HG03025 (cell line): ENCODE results near the gene NDFIP1.

Experiments used
- ATAC-seq: cut with Tn5 transposase; IDR thresholded peaks from one replicate; pipeline ENCODE4 v1.9.1; 2021; ENCODE audit warnings: mild to moderate bottlenecking, moderate library complexity; ENCODE audit not compliant: unreplicated experiment, low FRiP score

NDFIP1 gene

GRCh38 chr5:142115937-142116614, 7.5 kb downstream of the NDFIP1 start:
- no peak for ATAC-seq

- no peak for ATAC-seq
Observed at GRCh38 chr5:142117579-142118151, 9.1 kb downstream of the NDFIP1 start.

- no peak for ATAC-seq
Observed at GRCh38 chr5:142118155-142118686, 9.6 kb downstream of the NDFIP1 start.

- ATAC-seq, result no peak
Observed at GRCh38 chr5:142119051-142119625, 10.6 kb downstream of the NDFIP1 start.

DNA sequence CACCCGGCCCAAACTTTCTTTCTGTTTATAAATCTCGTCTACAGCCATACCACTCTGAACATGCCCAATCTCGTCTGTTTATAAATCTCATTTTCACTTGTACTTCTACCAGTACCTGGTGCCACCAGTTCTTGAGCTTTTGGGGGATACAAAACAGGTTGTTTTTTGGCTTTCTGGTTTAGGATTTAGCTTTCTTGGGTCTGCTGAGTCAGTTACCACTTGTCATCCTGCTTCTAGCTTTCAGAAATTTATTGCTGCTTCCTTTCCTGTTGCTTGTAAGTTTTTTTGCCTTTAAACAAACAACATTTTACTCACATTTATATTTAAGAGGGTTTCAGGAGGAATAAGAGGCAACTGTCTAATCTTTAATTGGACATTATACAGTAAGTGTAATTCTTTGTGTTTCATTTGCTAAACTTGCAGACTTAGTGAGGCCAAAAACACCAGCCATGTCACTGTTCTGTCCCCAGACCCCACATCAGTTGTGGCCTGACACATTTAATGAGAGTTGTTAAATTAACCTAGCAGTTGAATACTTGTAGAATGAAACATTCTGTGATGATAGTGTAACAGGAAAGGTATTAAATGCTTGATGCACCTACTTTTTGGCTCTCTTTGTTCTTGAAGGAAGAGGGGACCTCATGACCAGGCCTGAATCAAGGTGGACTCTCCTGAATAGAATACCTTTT, 11.8 kb downstream of the NDFIP1 start:
- ATAC-seq, result no peak

DNA sequence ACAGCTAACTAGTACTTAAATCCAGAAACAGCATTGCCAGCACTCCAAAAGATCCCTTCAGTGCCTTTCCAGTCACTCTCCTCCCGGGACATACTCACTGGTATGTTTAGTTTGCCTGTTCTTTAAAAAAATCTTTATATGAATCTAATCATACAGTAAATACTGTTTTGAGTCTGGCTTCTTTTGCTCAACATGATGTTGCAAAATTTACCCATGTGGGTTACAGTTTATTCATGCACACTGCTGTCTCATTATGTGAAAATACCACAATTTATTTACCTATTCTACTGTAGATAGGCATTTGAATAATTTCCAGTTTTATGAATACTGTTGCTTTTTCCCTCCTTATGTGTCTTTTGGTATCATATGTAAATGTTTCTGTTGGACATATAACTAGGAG, 13.5 kb downstream of the NDFIP1 start:
- ATAC-seq, result no peak

- ATAC-seq, result no peak
Observed at GRCh38 chr5:142125378-142125777, 16.8 kb downstream of the NDFIP1 start.

DNA sequence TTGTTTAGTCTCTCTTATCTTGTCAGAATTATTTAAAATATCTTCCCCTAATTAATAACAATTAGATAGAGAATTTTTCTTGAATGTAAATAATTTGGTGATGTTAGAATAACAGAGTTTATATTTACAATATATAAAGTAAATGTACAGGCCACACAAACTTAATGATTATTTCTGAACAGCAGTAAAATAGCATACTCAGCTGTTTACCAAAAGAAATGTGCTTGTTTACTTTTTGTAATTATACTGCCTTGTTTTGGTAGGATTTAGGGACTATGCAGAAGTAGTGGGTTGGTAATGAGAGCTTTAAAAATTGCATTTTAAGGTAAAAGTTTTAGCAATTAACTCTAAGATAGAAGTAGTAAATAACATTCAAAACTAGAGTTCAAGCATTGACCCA, 17.4 kb downstream of the NDFIP1 start:
- ATAC-seq, result no peak

GRCh38 chr5:142128675-142129208, 20.2 kb downstream of the NDFIP1 start:
- no peak for ATAC-seq

DNA sequence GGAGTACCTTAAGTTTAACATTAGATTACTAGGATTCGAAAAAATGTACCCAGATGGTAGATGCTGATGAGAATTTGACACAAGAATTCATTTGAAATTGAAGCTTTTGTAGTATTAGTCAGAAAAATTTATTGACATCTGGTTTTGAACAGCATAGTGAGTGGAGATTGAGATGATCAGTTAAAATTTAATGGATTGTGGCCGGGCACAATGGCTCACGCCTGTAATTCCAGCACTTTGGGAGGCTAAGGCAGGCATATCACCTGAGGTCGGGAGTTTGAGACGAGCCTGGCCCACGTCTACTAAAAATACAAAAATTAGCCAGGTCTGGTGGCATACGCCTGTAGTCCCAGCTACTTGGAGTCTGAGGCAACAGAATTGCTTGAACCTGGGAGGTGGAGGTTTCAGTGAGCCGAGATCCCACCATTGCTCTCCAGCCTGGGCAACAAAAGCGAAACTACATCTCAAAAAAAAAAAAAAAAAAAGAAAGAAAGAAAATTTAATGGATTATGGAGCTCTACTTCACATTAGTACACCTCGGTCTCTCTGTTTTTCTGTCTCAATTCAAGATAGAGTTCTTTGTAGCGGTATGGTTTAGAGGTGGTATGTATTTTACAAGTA, 21.0 kb downstream of the NDFIP1 start:
- ATAC-seq, result no peak

- no peak for ATAC-seq
Observed at GRCh38 chr5:142131394-142131793, 22.8 kb downstream of the NDFIP1 start.

DNA sequence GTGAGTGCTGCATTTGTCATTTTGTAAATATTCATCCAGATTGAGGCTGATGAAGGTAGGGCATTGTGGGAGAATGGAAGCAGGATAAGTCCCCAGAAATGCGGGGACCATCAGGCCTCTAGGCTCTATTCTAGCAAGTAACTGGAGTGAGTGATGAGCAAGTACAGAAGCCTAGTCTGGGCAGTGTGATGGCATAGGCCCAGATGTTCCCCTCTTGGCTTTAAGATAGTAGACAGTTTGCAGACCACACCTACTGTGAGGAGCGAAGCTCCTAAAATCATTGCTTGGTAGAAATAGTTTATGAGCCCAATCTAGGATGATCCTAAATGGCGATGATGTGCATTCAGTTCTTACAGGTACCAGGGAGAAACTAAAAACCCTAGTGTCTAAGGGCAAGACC, 24.3 kb downstream of the NDFIP1 start:
- no peak for ATAC-seq

DNA sequence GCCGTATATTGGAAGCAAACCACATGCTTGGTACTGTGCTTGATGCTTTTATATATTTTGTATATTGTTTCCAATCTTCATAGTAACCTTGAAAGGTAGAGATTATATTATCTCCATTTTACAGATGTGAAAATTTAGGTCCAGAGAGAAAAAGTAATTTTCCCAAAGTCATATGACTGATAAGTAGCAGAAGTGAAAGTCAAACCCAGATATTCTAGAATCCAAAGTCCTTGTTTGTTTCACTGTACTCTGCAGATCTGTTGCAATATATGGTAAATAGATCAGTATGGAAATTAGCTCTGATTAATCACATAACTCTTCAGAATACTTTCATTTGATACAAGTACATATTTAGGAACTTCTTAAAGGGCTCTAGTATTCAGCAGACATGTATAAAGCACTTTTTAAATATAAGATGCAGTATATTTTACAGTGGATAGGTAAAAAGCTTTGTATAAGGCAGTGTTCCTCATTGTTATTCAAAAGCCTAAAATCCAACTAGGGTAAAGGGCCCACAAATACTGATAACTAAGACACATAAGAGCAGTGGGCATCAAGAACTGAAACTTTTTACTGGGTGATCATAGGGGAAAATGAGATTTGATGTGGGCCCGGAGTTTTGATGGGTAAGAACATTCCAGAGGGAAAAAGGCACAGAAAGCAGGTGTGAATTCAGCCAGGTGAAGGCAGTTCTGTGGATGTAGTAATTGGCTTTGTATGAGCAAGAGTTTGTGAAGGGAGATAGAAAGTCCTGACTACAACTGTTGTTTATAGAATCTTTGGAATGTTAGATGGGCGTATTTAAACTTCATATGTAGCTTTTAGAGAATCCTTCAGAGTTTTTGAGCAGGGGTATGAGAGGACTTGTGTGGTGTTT, 25.0 kb downstream of the NDFIP1 start:
- no peak for ATAC-seq

GRCh38 chr5:142134331-142135010, 25.9 kb downstream of the NDFIP1 start:
- ATAC-seq, result no peak

DNA sequence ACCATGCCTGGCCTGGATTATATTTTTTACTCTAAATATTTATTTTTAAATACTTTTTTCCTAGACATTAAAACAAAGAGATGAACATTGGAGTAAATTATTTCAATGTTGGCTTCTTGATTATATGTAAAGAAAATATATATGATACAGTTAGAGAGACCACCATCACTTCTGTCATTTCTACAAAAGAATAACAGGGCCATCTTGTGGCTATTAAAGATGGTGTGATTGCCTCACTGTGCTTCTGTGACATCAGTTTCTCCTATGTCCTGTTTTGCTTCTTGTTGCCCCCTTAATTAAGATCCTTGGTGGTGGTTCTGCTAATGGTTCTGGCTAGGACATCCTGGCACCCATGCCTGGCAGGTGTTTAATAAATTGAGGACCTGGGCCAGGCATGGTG, 32.9 kb downstream of the NDFIP1 start:
- ATAC-seq, result no peak

- ATAC-seq, result no peak
Observed at GRCh38 chr5:142143878-142144277, 35.3 kb downstream of the NDFIP1 start.

DNA sequence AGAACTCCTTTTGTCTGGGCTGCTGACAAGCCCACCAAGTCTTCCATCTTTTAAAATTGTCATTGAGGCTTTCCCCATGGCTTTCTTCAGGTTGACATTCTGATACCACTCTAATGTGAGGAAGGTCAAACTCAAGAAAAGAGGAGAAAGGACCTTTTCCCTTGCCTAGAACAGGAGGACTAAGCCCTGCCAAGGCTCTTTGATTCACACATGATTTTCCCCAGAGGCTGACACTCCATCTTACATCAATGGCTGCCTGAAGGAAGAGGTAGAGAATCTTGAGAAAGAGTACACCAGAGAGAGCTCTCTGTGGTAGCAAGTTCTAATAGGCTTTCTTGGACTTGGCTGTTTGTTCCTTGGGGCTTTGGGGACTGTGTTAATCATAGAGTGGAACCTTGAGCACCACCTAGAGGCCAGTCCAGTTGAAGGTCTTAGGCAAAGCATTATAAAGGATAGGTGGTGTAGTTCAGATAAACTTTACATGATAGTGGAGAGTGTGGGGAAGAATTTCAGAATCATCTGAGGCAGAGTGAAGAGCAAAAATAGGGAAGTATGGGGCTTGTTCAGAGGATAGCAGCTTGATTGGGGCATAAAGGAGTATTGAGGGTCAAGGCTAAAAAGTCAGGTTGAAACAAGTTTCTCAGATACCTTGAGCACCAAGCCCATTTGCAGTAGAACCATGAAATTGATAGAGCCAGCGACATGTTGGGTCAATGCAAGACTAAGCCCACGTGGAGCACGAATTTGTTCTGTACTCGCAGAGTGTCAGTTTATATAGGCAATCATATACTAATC, 36.7 kb downstream of the NDFIP1 start:
- no peak for ATAC-seq

- ATAC-seq, result no peak
Observed at GRCh38 chr5:142149363-142149762, 40.8 kb downstream of the NDFIP1 start.
